ENCODE measurements around the gene EMILIN2.
"Not testable (repeated sequence)": the region's sequence is repeated elsewhere in the genome, so short reads cannot be mapped to it uniquely, and the experiment has no call there.

Gene EMILIN2

DNA sequence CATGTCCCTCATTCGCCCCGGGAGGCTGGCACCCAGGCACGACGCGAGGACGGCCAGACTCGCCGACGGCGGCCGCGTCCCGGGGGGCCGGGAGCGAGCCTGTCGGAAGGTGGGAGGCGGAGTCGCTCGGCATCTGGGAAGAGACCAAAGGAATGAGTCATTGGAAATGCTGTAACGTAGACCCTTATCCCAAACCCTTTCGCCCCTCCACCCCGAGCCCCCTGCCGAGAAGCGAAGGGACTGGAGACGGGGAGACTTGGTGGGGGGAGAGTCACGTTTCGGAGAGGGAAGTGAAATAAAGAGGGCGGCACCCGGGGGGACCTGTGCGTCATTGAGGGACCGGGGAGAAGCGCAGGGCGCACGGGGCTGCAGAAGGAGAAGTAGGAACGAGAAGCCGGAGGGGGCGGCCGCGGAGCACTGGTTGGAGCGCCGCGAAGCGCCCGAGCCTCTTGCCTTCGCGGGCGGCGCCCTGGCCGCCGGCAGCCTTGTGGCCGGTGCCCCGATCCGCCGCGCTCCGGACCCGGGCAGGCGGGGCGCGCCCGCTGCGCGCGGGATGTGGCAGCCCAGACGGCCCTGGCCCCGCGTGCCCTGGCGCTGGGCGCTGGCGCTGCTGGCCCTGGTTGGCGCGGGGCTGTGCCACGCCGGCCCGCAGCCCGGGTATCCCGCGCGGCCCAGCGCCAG lies at the start of gene EMILIN2:
Gene EMILIN2, plus strand, starts transcription at position 371 of the 681 bp plus-strand sequence. Its CDS starts 183 bp downstream, at position 554.
- Histone ChIP-seq H3K9ac (ENCODE audit: low read length) (peak within 1 kb of the TSS; percentile 85), H3K4me1 (ENCODE audit: control insufficient read depth, insufficient read depth, low read length) (peaks cover 16% of the 10 kb centered on the region), H3K4me3 (ENCODE audit: low read length) (peak within 1 kb of the TSS; percentile 85), H3K27me3 (replicated peaks; ENCODE audit: control insufficient read depth, insufficient read depth, low read length) (no peaks in the 10 kb centered on the region), H3K36me3 (ENCODE audit: control insufficient read depth, insufficient read depth, low read length, severe bottlenecking) (no peaks in the 10 kb centered on the region), H3K9me3 (ENCODE audit: control insufficient read depth, low read length) (no peaks in the 10 kb centered on the region)
- peak; percentile 53 for DNase-seq (ENCODE audit: low read depth)

DNA sequence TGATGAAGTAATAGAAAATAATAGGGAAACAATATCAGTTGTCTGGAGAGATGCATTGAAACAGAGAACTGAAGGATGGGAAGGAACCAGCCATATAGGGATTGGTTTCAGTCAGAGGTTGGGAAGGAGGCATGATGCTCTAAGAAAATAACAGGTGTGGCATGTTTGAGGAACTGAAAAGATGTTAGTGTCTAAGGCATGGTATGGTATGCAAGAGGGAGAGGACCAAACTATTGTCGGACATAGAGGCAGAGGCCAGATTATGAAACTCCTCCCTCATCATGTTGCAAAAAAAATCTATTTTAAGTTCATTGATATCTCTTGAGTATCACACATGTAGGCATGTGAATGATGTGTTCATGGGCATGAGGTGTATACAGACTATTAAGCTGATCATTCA lies 48.9 kb upstream of the EMILIN2 start:
- no peaks in the 10 kb centered on the region for H3K9me3 ChIP-seq (ENCODE audit: control insufficient read depth, low read length)
- no peak overlapping the region for H3K9ac ChIP-seq (ENCODE audit: low read length)
- H3K4me3 ChIP-seq (ENCODE audit: low read length) = no peak overlapping the region
- no peaks in the 10 kb centered on the region for H3K4me1 ChIP-seq (ENCODE audit: control insufficient read depth, insufficient read depth, low read length)
- peaks cover 55% of the 10 kb centered on the region for H3K36me3 ChIP-seq (ENCODE audit: control insufficient read depth, insufficient read depth, low read length, severe bottlenecking)
- DNase-seq (ENCODE audit: low read depth) = no peak
- no peaks in the 10 kb centered on the region for H3K27me3 ChIP-seq (replicated peaks; ENCODE audit: control insufficient read depth, insufficient read depth, low read length)

DNA sequence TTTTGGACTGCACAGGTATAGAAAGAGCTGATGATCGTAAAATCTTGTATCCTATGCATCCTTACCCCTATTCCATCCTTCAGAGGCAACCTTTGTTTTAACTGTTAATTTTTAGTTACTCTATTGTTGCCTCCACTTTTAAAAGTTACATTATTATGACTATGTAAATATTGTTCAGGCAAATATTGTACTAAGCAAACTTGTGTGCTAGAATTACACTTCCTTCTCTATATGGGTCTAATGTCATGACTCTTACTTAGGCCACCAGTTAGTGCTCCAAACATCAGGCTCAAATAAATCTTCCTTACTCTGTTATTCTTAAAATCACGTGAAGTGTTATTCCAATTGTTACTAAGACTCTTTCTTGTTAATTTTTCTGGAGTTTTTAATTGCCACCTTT lies 47.4 kb upstream of the EMILIN2 start:
- Histone ChIP-seq H3K4me3 (ENCODE audit: low read length) (no peak overlapping the region), H3K9me3 (ENCODE audit: control insufficient read depth, low read length) (no peaks in the 10 kb centered on the region), H3K4me1 (ENCODE audit: control insufficient read depth, insufficient read depth, low read length) (no peaks in the 10 kb centered on the region), H3K36me3 (ENCODE audit: control insufficient read depth, insufficient read depth, low read length, severe bottlenecking) (peaks cover 57% of the 10 kb centered on the region), H3K27me3 (replicated peaks; ENCODE audit: control insufficient read depth, insufficient read depth, low read length) (no peaks in the 10 kb centered on the region), H3K9ac (ENCODE audit: low read length) (no peak overlapping the region)
- no peak for DNase-seq (ENCODE audit: low read depth)

DNA sequence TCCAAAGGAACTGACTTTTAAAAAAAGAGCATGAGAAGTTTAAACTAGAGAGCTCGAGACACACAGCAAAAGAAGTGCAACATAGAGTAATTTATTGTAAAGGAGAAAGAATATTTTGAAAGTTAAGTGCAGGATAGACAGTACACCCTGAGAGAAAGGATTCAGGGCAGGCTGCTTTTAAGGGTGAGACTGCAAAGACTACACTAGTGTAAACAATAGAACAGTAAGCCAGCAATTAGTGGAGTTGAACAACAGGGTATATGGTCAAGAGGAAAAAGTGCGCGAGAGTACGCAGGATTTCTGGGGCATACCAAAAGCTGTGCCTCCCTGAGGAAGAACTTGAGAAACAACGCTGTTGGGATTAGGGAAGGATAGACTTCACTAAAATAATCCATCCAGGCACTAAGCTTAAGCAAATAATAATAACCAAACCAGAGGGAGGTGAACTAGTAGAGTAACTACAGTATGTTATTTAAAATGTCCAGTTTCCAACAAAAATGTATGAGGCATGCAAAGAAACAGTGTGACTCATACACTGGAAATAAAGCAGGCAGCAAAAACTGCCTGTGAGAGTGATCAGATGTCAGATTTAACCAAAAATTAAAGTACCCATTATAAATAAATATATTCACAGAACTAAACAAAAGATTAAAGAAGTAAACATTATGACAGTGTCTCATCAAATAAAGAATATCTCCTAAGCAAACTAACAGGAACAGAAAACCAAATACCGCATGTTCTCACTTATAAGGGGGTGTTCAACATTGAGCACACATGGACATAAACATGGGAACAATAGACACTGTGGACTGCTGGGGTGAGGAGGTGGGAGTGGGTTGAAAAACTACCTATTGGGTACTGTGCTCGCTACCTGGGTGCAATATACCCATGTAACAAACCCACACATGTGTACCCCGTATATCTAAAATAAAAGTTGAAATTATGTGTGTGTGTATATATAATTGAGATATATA lies 40.5 kb upstream of the EMILIN2 start:
- no peaks in the 10 kb centered on the region for H3K27me3 ChIP-seq (replicated peaks; ENCODE audit: control insufficient read depth, insufficient read depth, low read length)
- peaks cover 12% of the 10 kb centered on the region for H3K9me3 ChIP-seq (ENCODE audit: control insufficient read depth, low read length)
- no peak overlapping the region for H3K4me3 ChIP-seq (ENCODE audit: low read length)
- peaks cover 22% of the 10 kb centered on the region for H3K36me3 ChIP-seq (ENCODE audit: control insufficient read depth, insufficient read depth, low read length, severe bottlenecking)
- peaks cover 6% of the 10 kb centered on the region for H3K4me1 ChIP-seq (ENCODE audit: control insufficient read depth, insufficient read depth, low read length)
- peak; percentile 65 for DNase-seq (ENCODE audit: low read depth)
- no peak overlapping the region for H3K9ac ChIP-seq (ENCODE audit: low read length)

DNA sequence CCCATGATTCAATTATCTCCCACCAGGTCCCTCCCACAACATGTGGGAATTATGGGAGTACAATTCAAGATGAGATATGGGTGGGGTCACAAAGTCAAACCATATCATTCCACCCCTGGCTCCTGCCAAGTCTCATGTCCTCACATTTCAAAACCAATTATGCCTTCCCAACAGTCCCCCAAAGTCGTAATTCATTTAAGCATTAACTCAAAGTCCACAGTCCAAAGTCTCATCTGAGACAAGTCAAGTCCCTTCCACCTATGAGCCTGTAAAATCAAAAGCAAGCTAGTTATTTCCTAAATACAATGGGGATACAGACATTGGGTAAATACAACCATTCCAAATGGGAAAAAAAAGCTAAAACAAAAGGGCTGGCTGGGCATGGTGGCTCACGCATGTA lies 38.2 kb upstream of the EMILIN2 start:
- not testable (repeated sequence) for H3K27me3 ChIP-seq (replicated peaks; ENCODE audit: control insufficient read depth, insufficient read depth, low read length); H3K4me1 ChIP-seq (ENCODE audit: control insufficient read depth, insufficient read depth, low read length); H3K9ac ChIP-seq (ENCODE audit: low read length); H3K4me3 ChIP-seq (ENCODE audit: low read length); DNase-seq (ENCODE audit: low read depth)
- H3K36me3 ChIP-seq (ENCODE audit: control insufficient read depth, insufficient read depth, low read length, severe bottlenecking) = peaks cover 14% of the 10 kb centered on the region
- peaks cover 33% of the 10 kb centered on the region for H3K9me3 ChIP-seq (ENCODE audit: control insufficient read depth, low read length)

DNA sequence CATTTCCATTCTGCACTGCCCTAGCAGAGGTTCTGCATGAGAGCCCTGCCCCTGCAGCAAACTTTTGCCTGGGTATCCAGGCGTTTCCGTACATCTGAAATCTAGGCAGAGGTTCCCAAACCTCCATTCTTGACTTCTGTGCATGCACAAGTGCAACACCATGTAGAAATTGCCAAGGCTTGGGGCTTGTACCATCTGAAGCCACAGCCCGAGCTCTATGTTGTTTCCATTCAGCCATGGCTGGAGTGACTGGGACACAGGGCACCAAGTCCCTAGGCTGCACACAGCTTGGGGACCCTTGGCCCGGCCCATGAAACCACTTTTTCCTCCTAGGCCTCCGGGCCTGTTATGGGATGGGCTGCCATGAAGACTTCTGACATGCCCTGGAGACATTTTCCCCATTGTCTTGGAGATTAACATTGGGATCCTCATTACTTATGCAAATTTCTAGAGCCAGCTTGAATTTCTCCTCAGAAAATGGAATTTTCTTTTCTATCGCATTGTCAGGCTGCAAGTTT lies 37.1 kb upstream of the EMILIN2 start:
- H3K9ac ChIP-seq (ENCODE audit: low read length); H3K27me3 ChIP-seq (replicated peaks; ENCODE audit: control insufficient read depth, insufficient read depth, low read length); H3K4me1 ChIP-seq (ENCODE audit: control insufficient read depth, insufficient read depth, low read length); H3K4me3 ChIP-seq (ENCODE audit: low read length); DNase-seq (ENCODE audit: low read depth); H3K36me3 ChIP-seq (ENCODE audit: control insufficient read depth, insufficient read depth, low read length, severe bottlenecking): not testable (repeated sequence)
- H3K9me3 ChIP-seq (ENCODE audit: control insufficient read depth, low read length) = peaks cover 40% of the 10 kb centered on the region

DNA sequence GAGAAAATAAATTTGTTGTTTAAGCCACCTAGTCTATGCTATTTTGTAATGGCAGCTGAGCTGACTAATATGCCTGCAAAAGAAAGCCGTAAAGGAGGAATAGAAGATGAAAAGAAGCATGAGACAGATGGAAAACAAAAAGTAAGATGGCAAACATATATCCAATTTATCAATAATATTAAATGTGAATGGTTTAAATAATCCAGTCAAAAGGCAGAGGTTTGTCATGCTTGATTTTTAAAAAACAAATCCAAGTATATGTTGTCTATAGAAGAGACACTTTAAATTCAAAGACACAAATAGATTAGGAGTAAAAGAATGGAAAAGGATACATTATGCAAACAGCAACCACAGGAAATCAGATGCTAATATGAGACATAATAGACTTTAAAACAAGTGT lies 35.4 kb upstream of the EMILIN2 start:
- peaks cover 49% of the 10 kb centered on the region for H3K9me3 ChIP-seq (ENCODE audit: control insufficient read depth, low read length)
- H3K36me3 ChIP-seq (ENCODE audit: control insufficient read depth, insufficient read depth, low read length, severe bottlenecking) = no peaks in the 10 kb centered on the region
- peak overlapping the region; percentile 27 for H3K4me3 ChIP-seq (ENCODE audit: low read length)
- H3K9ac ChIP-seq (ENCODE audit: low read length) = no peak overlapping the region
- H3K4me1 ChIP-seq (ENCODE audit: control insufficient read depth, insufficient read depth, low read length) = no peaks in the 10 kb centered on the region
- no peak for DNase-seq (ENCODE audit: low read depth)
- H3K27me3 ChIP-seq (replicated peaks; ENCODE audit: control insufficient read depth, insufficient read depth, low read length) = no peaks in the 10 kb centered on the region

DNA sequence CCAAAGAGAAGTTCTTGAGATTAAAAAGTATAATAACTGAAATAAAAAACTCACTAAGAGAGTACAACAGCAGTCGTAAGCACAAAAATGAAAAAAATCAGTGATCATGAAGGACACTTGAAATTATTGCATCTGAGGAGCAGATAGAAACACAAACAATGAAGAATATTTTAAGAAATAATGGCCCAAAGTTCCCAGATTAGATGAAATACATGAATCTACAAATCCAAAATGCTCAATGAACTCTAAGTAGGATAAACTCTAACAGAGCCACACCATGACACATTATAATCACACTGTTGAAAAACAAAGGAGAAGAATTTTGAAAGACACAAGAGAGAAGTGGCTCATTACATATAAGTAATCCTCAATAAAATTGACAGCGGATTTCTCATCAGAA lies 31.9 kb upstream of the EMILIN2 start:
- Histone ChIP-seq H3K9ac (ENCODE audit: low read length) (no peak overlapping the region), H3K4me1 (ENCODE audit: control insufficient read depth, insufficient read depth, low read length) (no peaks in the 10 kb centered on the region), H3K27me3 (replicated peaks; ENCODE audit: control insufficient read depth, insufficient read depth, low read length) (no peaks in the 10 kb centered on the region), H3K36me3 (ENCODE audit: control insufficient read depth, insufficient read depth, low read length, severe bottlenecking) (no peaks in the 10 kb centered on the region), H3K9me3 (ENCODE audit: control insufficient read depth, low read length) (peaks cover 49% of the 10 kb centered on the region), H3K4me3 (ENCODE audit: low read length) (no peak overlapping the region)
- no peak for DNase-seq (ENCODE audit: low read depth)

DNA sequence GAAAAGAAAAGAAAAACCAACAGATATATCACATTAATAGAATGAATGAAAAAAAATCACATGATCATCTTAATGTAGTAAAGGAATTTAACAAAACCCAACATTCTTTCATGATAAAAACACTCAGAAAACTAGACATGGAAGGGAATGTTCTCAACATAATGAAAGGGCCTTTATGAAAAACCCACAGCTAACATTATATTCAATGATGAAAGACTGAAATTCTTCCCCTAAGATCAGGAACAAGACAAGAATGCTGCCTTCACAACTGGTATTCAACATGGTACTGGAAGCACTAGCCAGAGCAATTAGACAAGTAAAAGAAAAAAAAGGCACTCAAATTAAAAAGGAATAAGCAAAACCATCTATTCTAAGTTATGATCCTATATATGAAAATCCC lies 28.5 kb upstream of the EMILIN2 start:
- no peaks in the 10 kb centered on the region for H3K4me1 ChIP-seq (ENCODE audit: control insufficient read depth, insufficient read depth, low read length)

DNA sequence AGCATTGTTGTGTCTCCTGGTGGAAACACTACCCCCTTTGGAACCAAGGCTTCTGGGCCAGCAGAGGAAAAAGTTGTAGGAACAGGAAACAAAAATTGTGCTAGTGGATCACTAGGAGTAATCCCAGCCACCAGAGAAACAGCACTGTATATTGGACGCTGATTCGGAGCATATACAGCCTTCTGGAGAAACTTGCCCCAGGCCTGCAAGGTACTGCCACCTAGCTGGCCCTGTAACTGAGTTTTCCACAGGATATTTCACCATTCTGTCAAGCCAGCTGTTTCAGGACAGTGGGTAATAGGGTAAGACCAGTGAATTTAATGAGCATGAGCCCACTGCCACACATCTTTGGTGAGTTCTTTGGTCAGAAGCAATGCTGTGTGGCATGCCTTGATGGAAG lies 25.1 kb upstream of the EMILIN2 start:
- Histone ChIP-seq H3K9ac (ENCODE audit: low read length) (no peak overlapping the region), H3K4me1 (ENCODE audit: control insufficient read depth, insufficient read depth, low read length) (peaks cover 10% of the 10 kb centered on the region), H3K27me3 (replicated peaks; ENCODE audit: control insufficient read depth, insufficient read depth, low read length) (no peaks in the 10 kb centered on the region), H3K4me3 (ENCODE audit: low read length) (no peak overlapping the region), H3K9me3 (ENCODE audit: control insufficient read depth, low read length) (peaks cover 4% of the 10 kb centered on the region), H3K36me3 (ENCODE audit: control insufficient read depth, insufficient read depth, low read length, severe bottlenecking) (no peaks in the 10 kb centered on the region)
- no peak for DNase-seq (ENCODE audit: low read depth)

More for the DNA sequence above, 28.5 kb upstream of the EMILIN2 start:
- Histone ChIP-seq H3K4me3 (ENCODE audit: low read length) (no peak overlapping the region), H3K27me3 (replicated peaks; ENCODE audit: control insufficient read depth, insufficient read depth, low read length) (no peaks in the 10 kb centered on the region), H3K36me3 (ENCODE audit: control insufficient read depth, insufficient read depth, low read length, severe bottlenecking) (no peaks in the 10 kb centered on the region), H3K9me3 (ENCODE audit: control insufficient read depth, low read length) (peaks cover 23% of the 10 kb centered on the region), H3K9ac (ENCODE audit: low read length) (no peak overlapping the region)
- DNase-seq (ENCODE audit: low read depth) = no peak

DNA sequence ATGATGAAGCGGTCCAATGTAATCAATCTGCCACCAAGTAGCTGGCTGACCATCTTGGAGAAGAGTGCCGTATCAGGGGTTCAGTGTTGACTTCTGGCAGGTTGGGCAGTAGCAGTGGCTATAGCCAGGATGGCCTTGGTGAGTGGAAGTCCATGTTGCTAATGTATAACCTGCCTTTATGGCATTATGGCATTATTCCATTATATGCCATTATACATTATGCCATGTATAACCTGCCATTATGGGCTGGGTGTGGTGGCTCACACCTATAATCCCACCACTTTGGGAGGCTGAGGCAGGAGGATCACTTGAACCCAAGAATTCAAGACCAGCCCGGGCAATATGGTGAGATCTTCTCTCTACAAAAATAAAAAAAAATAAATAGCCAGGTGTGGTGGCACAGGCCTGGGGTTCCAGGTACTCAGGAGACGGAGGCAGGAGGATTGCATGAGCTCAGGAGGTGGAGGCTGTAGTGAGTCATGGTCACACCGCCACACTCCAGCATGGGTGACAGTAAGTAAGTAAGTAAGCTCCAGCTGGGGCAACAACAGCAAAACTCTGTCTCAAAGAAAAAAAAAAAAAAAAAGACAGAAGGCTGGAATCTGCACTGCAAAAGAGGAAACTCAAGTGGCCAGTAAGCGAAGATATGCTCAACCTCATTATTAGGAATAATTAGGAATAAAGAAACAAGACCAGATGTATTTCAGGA lies 24.4 kb upstream of the EMILIN2 start:
- no peaks in the 10 kb centered on the region for H3K27me3 ChIP-seq (replicated peaks; ENCODE audit: control insufficient read depth, insufficient read depth, low read length)
- H3K9ac ChIP-seq (ENCODE audit: low read length) = no peak overlapping the region
- DNase-seq (ENCODE audit: low read depth) = no peak
- peaks cover 17% of the 10 kb centered on the region for H3K4me1 ChIP-seq (ENCODE audit: control insufficient read depth, insufficient read depth, low read length)
- no peaks in the 10 kb centered on the region for H3K36me3 ChIP-seq (ENCODE audit: control insufficient read depth, insufficient read depth, low read length, severe bottlenecking)
- no peak overlapping the region for H3K4me3 ChIP-seq (ENCODE audit: low read length)
- peaks cover 4% of the 10 kb centered on the region for H3K9me3 ChIP-seq (ENCODE audit: control insufficient read depth, low read length)

All from adipocyte (in vitro differentiated cells).